Cardiac atrium fibroblast (primary cell): ENCODE data around the gene BOLA3. TPM values are rescaled to one million over a fixed set of nuclear protein-coding genes. Genes with fewer than 3 reads are reported as not detected.

ENCODE experiments used
- total RNA-seq: library from RNA; depleted of rRNA; stranded (reverse); fragments of >200 nt; gene quantifications from 2 replicates; pipeline ENCODE4 v1.2.3, GENCODE V29; 2015

The BOLA3 gene, protein sequence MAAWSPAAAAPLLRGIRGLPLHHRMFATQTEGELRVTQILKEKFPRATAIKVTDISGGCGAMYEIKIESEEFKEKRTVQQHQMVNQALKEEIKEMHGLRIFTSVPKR
- 26.2 and 39.9 TPM in 2 replicates for total RNA-seq

DNA sequence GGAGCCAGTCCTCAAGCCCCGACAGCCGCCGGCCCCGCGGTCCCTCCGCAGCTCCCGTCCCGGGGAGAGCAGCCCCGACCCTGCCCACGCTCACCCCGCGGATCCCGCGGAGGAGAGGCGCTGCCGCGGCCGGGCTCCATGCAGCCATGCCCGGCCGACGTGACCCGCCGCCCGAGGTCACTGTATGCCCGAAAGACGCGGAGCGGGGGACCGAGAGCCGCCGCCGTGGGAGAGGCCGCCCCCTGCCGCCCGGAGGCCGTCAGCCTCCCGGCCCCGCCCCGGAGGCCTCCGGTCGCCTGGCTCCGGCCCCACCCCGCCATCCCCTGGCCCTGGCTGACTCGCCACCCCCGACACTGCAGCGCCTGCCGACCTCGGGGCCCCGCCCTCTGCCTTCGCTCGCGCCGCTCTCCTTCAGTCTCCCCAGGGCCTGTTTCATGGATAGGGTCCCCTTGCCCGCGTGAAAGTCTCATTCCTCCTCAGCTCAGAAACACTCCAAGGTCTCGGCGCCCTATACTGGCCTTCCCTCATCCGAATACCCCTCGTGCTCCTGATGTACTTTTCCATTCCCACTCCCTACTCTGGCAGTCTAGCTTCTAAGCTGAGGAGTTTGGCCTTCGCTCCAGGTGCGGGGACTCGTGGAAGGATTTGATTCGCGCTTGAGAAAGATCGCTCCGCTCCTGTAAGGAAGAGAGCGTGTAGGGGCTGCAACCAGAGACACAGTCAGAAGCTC lies at the start of gene BOLA3:
Gene BOLA3, minus strand, starts transcription at position 186 of the 730 bp plus-strand sequence. Its CDS starts 38 bp downstream, at position 148.

DNA sequence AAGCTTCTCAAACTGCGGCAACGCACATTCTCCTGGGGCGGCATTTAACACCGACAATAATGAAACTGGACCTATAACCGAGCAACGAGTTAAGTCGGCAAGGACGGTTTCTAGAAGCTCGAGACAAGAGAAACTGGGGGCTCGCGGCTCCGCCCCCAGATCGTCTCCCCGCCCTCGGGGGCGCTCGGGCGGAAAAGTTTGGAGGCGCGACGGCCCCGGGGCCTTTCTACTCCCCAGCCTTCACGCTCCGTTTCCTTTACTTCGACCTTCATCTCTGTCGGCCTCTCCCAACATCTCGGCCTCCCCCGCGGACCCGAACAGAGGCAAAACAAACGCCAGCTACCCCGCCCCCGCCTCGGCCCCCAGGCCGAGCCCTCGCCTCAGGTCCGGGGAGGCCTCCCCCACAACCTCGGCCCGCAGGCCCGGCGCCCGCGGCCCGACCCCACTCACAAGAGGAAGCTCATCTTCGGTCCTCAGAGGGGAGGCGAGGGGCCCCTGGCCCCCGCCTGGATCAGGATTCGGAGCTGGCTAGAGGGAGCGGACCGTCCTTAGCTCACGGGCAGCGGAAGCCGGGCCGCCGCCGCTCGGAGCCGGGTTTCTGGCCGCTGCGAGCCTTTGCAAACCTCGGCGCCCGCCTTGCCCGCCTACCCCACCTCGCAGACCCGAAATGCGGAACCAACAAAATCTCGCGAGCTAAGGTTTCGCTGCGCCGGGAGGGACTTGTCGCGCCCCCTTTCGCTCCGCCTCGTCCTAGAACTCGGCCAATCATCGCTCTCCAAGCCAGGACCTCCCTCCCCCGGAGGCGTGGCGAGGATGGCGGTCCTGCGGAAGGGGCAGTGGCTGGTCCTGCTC lies 30.7 kb upstream of the BOLA3 start, which contains the start of gene MOB1A:
Gene MOB1A, minus strand, starts transcription at position 669 of the 852 bp plus-strand sequence. Its CDS starts 205 bp downstream, at position 464.

Other genes starting within 250 kb of the BOLA3 start
- gene DGUOK, start 221.0 kb downstream of the BOLA3 start, total RNA-seq, result 75.1 and 85.1 TPM in 2 replicates
- gene TET3, start 163.0 kb downstream of the BOLA3 start, total RNA-seq, result 3.4 and 3.9 TPM in 2 replicates
- 68.8 and 85.4 TPM in 2 replicates for gene MOB1A, start 31.0 kb upstream of the BOLA3 start, total RNA-seq
- gene MTHFD2, start 50.7 kb upstream of the BOLA3 start, total RNA-seq, result 181 and 208 TPM in 2 replicates
- under 0.01 and 0.16 TPM in 2 replicates for gene SLC4A5, start 195.5 kb upstream of the BOLA3 start, total RNA-seq
- 113 and 118 TPM in 2 replicates for gene DCTN1, start 232.4 kb upstream of the BOLA3 start, total RNA-seq